22Rv1 (cell line): ENCODE results near the gene EDRF1.

Source experiments
- H3K27ac ChIP-seq: fragments of 450-650 bp; 2 replicates; pipeline ENCODE4 v1.5.1; 2017
- ZFX ChIP-seq: fragments of 450-650 bp; IDR thresholded peaks from 2 replicates; pipeline ENCODE4 v1.6.1; 2017; ENCODE audit warnings: antibody characterized with exemption, borderline replicate concordance
- TF ChIP-seq, protein P1 (sequence below): fragments of 450-650 bp; IDR thresholded peaks from 2 replicates; pipeline ENCODE4 v1.5.1; 2017; ENCODE audit warnings: mild to moderate bottlenecking

Gene EDRF1

DNA sequence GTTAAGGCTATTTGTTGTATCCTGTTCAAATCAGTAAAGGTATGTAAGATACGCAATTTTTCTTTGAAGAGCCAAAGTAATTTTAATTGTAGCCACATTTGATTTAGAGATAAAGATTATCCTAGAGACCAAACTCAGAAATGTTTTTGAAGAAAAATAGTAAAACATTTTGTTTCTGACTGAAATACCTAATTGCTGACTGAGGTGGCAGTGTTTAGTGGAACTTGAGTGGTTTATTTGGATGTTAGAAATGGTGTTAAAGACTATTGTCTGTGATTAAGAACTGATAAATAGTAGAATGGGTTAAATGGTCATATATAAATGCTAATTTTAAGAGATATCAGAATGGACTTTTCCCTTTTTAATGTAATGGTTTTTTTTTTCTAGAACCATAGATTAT is 15.3 kb downstream of the EDRF1 start:
- no peak for TF ChIP-seq ZFX
- TF ChIP-seq, protein P1, sequence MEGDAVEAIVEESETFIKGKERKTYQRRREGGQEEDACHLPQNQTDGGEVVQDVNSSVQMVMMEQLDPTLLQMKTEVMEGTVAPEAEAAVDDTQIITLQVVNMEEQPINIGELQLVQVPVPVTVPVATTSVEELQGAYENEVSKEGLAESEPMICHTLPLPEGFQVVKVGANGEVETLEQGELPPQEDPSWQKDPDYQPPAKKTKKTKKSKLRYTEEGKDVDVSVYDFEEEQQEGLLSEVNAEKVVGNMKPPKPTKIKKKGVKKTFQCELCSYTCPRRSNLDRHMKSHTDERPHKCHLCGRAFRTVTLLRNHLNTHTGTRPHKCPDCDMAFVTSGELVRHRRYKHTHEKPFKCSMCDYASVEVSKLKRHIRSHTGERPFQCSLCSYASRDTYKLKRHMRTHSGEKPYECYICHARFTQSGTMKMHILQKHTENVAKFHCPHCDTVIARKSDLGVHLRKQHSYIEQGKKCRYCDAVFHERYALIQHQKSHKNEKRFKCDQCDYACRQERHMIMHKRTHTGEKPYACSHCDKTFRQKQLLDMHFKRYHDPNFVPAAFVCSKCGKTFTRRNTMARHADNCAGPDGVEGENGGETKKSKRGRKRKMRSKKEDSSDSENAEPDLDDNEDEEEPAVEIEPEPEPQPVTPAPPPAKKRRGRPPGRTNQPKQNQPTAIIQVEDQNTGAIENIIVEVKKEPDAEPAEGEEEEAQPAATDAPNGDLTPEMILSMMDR: no peak
- no peak overlapping the region for H3K27ac ChIP-seq

DNA sequence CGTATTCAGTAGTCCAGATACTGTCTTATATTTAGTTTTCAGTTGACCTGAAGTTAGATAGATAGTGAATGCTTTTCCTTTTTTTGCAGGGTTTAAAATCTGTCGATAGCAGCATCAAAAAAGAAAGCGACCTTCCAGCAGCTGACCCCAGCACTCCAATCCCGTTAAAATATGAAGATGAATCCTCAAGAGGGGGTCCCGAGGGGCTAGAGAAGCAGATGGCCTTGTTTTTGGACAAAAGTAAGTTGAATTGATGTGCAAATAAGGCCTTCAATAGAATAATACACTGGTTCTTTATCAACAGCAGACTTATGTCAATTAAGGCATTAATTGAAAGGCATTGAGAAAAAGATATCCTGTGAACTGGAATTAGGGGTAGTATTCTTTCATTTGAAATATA is 18.7 kb downstream of the EDRF1 start:
- H3K27ac ChIP-seq: no peak overlapping the region
- TF ChIP-seq ZFX: no peak
- TF ChIP-seq, protein P1: no peak

- TF ChIP-seq, protein P1: no peak
- TF ChIP-seq ZFX: no peak
- H3K27ac ChIP-seq: no peak overlapping the region
Observed at GRCh38 chr10:125739994-125740679, 20.6 kb downstream of the EDRF1 start.

- no peak for TF ChIP-seq ZFX
- TF ChIP-seq, protein P1: no peak
- no peak overlapping the region for H3K27ac ChIP-seq
Observed at GRCh38 chr10:125742465-125742864, 23.0 kb downstream of the EDRF1 start.

GRCh38 chr10:125744909-125745308 is 25.4 kb downstream of the EDRF1 start:
- TF ChIP-seq, protein P1: no peak
- no peak for TF ChIP-seq ZFX

GRCh38 chr10:125747417-125747816 is 27.9 kb downstream of the EDRF1 start:
- H3K27ac ChIP-seq: no peak overlapping the region
- no peak for TF ChIP-seq ZFX
- TF ChIP-seq, protein P1: no peak

More at GRCh38 chr10:125744909-125745308, 25.4 kb downstream of the EDRF1 start:
- no peak overlapping the region for H3K27ac ChIP-seq

GRCh38 chr10:125756196-125756595 is 36.7 kb downstream of the EDRF1 start:
- peak overlapping the region; percentile 67 for H3K27ac ChIP-seq
- no peak for TF ChIP-seq ZFX
- TF ChIP-seq, protein P1: no peak
